Smooth muscle cell of trachea (primary cell): ENCODE results near the gene FADD. TPM values are rescaled to one million over a fixed set of nuclear protein-coding genes. Genes with fewer than 3 reads are reported as not detected.

Experiments used
- total RNA-seq: library from RNA; depleted of rRNA; stranded (reverse); fragments of >200 nt; gene quantifications from 2 replicates; pipeline ENCODE4 v1.2.1, GENCODE V29; 2014

FADD gene
- 43.6 and 48.8 TPM in 2 replicates for total RNA-seq

GRCh38 chr11:70202920-70203750 lies at the start of gene FADD:
TSS of gene FADD (plus strand) at chr11:70203296. CDS start at chr11:70203460, 164 bp downstream.

Other genes with a start within 250 kb of the FADD start
- 0.83 TPM in 1 of 2 replicates, not detected in the other for gene ANO1, start 125.0 kb upstream of the FADD start, total RNA-seq
- 30.5 and 39.2 TPM in 2 replicates for gene PPFIA1, start 67.4 kb downstream of the FADD start, total RNA-seq
- 499 and 551 TPM in 2 replicates for gene CTTN, start 195.2 kb downstream of the FADD start, total RNA-seq